ENCODE results near the gene PRG3. TPM values are rescaled to one million over a fixed set of nuclear protein-coding genes. Genes with fewer than 3 reads are reported as not detected.
A peak's percentile ranks its signal among the peaks of the same experiment; 100 is the strongest.

Gene PRG3
- total and polyA plus RNA-seq, 2 of the 13 experiments (the other 11 are each of a cell fraction or from before 2014, with no cell fraction given), result not detected

DNA sequence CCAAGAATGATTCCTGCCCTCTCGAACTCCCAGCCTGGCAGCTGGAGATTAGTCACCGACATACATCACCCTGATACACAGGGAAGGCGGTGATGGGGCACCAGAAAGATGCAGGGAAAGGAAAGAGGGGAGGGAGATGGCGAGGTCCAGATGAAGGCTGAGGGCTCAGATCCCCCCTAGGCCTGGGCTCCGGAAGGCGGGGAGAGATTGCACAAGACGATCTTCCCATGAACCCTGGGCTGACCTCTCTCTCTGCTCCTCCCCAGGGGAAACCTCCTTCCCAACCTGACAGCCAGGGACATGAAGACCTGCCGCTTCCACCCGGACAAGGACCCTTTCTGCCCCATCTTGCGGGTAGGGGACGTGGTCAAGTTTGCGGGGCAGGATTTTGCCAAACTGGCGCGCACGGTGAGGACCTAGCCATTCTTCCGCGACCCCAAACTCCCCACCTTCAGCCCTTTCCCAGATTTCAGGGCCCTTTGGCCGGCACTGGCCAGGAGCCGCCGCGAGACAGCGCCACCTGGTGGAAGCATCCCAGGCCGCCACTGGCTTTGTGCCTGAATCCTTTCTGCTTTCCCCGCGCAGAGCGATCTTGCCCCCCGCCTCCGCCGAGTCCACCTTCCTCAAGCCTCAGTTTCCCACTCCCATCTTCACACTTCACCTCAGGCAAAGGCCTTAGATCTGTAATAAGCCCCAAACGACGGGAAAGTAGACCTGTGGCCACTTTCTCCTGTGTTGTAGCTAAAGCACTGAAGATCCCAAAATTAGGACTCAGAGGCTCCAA lies 31.3 kb downstream of the PRG3 start (continued):
- TF ChIP-seq, protein P1, sequence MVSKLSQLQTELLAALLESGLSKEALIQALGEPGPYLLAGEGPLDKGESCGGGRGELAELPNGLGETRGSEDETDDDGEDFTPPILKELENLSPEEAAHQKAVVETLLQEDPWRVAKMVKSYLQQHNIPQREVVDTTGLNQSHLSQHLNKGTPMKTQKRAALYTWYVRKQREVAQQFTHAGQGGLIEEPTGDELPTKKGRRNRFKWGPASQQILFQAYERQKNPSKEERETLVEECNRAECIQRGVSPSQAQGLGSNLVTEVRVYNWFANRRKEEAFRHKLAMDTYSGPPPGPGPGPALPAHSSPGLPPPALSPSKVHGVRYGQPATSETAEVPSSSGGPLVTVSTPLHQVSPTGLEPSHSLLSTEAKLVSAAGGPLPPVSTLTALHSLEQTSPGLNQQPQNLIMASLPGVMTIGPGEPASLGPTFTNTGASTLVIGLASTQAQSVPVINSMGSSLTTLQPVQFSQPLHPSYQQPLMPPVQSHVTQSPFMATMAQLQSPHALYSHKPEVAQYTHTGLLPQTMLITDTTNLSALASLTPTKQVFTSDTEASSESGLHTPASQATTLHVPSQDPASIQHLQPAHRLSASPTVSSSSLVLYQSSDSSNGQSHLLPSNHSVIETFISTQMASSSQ (IDR thresholded peaks at IDR 0.05; ENCODE audit: low read depth), result no peak
- TF ChIP-seq, protein P1 (CRISPR knock-in tag; IDR thresholded peaks at IDR 0.05; ENCODE audit: borderline replicate concordance), result no peak
- TF ChIP-seq, protein P2, sequence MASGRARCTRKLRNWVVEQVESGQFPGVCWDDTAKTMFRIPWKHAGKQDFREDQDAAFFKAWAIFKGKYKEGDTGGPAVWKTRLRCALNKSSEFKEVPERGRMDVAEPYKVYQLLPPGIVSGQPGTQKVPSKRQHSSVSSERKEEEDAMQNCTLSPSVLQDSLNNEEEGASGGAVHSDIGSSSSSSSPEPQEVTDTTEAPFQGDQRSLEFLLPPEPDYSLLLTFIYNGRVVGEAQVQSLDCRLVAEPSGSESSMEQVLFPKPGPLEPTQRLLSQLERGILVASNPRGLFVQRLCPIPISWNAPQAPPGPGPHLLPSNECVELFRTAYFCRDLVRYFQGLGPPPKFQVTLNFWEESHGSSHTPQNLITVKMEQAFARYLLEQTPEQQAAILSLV (CRISPR knock-in tag; IDR thresholded peaks at IDR 0.05; ENCODE audit: borderline replicate concordance), result peak; percentile 64; the same call in 1 of the 2 replicates
- TF ChIP-seq ZNF10 (CRISPR knock-in tag; IDR thresholded peaks at IDR 0.05; ENCODE audit: borderline replicate concordance, low read depth), result no peak
- TF ChIP-seq AGO1 (IDR thresholded peaks at IDR 0.05; ENCODE audit: low read depth, low read length, poor library complexity, severe bottlenecking), result no peak
- no peak for TF ChIP-seq LCORL (IDR thresholded peaks at IDR 0.05)
- TF ChIP-seq LCORL (CRISPR knock-in tag; IDR thresholded peaks at IDR 0.05), result peak; percentile 75
- no peak for TF ChIP-seq ZNF879 (CRISPR knock-in tag; IDR thresholded peaks at IDR 0.05)
- TF ChIP-seq, protein P3, sequence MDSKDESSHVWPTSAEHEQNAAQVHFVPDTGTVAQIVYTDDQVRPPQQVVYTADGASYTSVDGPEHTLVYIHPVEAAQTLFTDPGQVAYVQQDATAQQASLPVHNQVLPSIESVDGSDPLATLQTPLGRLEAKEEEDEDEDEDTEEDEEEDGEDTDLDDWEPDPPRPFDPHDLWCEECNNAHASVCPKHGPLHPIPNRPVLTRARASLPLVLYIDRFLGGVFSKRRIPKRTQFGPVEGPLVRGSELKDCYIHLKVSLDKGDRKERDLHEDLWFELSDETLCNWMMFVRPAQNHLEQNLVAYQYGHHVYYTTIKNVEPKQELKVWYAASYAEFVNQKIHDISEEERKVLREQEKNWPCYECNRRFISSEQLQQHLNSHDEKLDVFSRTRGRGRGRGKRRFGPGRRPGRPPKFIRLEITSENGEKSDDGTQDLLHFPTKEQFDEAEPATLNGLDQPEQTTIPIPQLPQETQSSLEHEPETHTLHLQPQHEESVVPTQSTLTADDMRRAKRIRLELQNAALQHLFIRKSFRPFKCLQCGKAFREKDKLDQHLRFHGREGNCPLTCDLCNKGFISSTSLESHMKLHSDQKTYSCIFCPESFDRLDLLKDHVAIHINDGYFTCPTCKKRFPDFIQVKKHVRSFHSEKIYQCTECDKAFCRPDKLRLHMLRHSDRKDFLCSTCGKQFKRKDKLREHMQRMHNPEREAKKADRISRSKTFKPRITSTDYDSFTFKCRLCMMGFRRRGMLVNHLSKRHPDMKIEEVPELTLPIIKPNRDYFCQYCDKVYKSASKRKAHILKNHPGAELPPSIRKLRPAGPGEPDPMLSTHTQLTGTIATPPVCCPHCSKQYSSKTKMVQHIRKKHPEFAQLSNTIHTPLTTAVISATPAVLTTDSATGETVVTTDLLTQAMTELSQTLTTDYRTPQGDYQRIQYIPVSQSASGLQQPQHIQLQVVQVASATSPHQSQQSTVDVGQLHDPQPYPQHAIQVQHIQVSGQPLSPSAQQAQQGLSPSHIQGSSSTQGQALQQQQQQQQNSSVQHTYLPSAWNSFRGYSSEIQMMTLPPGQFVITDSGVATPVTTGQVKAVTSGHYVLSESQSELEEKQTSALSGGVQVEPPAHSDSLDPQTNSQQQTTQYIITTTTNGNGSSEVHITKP (CRISPR knock-in tag; IDR thresholded peaks at IDR 0.05; ENCODE audit: low read depth), result no peak
- TF ChIP-seq EEA1 (CRISPR knock-in tag; IDR thresholded peaks at IDR 0.05; ENCODE audit: borderline replicate concordance), result 0 out of 2 replicates have a peak, but pooled peaks have one; percentile 45
- TF ChIP-seq JUN (CRISPR knock-in tag; IDR thresholded peaks at IDR 0.05), result no peak
- TF ChIP-seq, protein P4, sequence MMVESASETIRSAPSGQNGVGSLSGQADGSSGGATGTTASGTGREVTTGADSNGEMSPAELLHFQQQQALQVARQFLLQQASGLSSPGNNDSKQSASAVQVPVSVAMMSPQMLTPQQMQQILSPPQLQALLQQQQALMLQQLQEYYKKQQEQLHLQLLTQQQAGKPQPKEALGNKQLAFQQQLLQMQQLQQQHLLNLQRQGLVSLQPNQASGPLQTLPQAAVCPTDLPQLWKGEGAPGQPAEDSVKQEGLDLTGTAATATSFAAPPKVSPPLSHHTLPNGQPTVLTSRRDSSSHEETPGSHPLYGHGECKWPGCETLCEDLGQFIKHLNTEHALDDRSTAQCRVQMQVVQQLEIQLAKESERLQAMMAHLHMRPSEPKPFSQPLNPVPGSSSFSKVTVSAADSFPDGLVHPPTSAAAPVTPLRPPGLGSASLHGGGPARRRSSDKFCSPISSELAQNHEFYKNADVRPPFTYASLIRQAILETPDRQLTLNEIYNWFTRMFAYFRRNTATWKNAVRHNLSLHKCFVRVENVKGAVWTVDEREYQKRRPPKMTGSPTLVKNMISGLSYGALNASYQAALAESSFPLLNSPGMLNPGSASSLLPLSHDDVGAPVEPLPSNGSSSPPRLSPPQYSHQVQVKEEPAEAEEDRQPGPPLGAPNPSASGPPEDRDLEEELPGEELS (CRISPR knock-in tag; IDR thresholded peaks at IDR 0.05), result no peak
- TF ChIP-seq SRSF4 (IDR thresholded peaks at IDR 0.05; ENCODE audit: low read depth, low read length, poor library complexity, severe bottlenecking), result no peak
- peak; percentile 49; the same call in 1 of the 2 replicates for TF ChIP-seq ETV5 (CRISPR knock-in tag; IDR thresholded peaks at IDR 0.05; ENCODE audit: borderline replicate concordance)
- TF ChIP-seq BORCS8-MEF2B (CRISPR knock-in tag; IDR thresholded peaks at IDR 0.05), result peak; percentile 23; the same call in 1 of the 2 replicates
- no peak for TF ChIP-seq CBX1 (IDR thresholded peaks at IDR 0.05; ENCODE audit: low read depth)
- no peak for TF ChIP-seq MAFK (conservative IDR thresholded peaks at IDR 0.05 in 1 of 2, IDR thresholded peaks at IDR 0.05 in 1 of 2; ENCODE audit: low read length in 2 of 2)
- no peak for TF ChIP-seq ZNF24 (IDR thresholded peaks at IDR 0.05)

Measured in HepG2 (cell line).